Smooth muscle cell of the umbilical artery (primary cell): Measurements from ENCODE around the gene LMF1. TPM values are rescaled to one million over a fixed set of nuclear protein-coding genes. Genes with fewer than 3 reads are reported as not detected.

Experiments
- total RNA-seq: library from RNA; depleted of rRNA; stranded (reverse); fragments of >200 nt; gene quantifications from 2 replicates; pipeline ENCODE4 v1.2.3, GENCODE V29; 2014

LMF1 gene
- 25.3 and 26.1 TPM in 2 replicates for total RNA-seq

GRCh38 chr16:970766-971581 lies at the start of gene LMF1:
Gene LMF1 (minus strand): TSS chr16:970984. CDS start chr16:970980, 4 bp downstream.

GRCh38 chr16:981695-982144 lies 10.9 kb upstream of the LMF1 start, which contains the start of gene SOX8:
Gene SOX8 (plus strand): TSS chr16:981770. CDS start chr16:981923, 153 bp downstream.

Other genes starting within 250 kb of the LMF1 start
- gene ANTKMT, start 249.8 kb downstream of the LMF1 start, total RNA-seq: 19.4 and 39.8 TPM in 2 replicates
- 2.1 and 4.9 TPM in 2 replicates for gene CCDC78, start 244.5 kb downstream of the LMF1 start, total RNA-seq
- 18.7 and 19.6 TPM in 2 replicates for gene HAGHL, start 243.9 kb downstream of the LMF1 start, total RNA-seq
- 21.5 and 28.8 TPM in 2 replicates for gene CIAO3, start 230.0 kb downstream of the LMF1 start, total RNA-seq
- gene MSLN, start 210.2 kb downstream of the LMF1 start, total RNA-seq: not detected in 2 replicates
- gene RPUSD1, start 182.6 kb downstream of the LMF1 start, total RNA-seq: 19.3 and 31.1 TPM in 2 replicates
- 5.3 and 15.8 TPM in 2 replicates for gene CHTF18, start 182.4 kb downstream of the LMF1 start, total RNA-seq
- gene GNG13, start 170.2 kb downstream of the LMF1 start, total RNA-seq: not detected in 2 replicates
- under 0.01 and 0.14 TPM in 2 replicates for gene SOX8, start 10.8 kb upstream of the LMF1 start, total RNA-seq
- not detected in 2 replicates for gene SSTR5, start 101.8 kb upstream of the LMF1 start, total RNA-seq
- not detected in 2 replicates for gene C1QTNF8, start 125.3 kb upstream of the LMF1 start, total RNA-seq
- 1.2 and 3.0 TPM in 2 replicates for gene CACNA1H, start 182.1 kb upstream of the LMF1 start, total RNA-seq